TTC549 (cell line): ENCODE results near the gene WBP1L.
"Not testable (repeated sequence)": the region's sequence is repeated elsewhere in the genome, so short reads cannot be mapped to it uniquely, and the experiment has no call there.

ENCODE experiments used
- FAIRE-seq: peaks from 2 replicates; lab custom pipeline; 2012; peaks lifted over from hg19 to GRCh38; lab: Jason Lieb, UNC

Gene WBP1L

GRCh38 chr10:102843139-102843538 is 99.4 kb downstream of the WBP1L start:
- FAIRE-seq = not testable (repeated sequence)

- not testable (repeated sequence) for FAIRE-seq
Measured at GRCh38 chr10:102844190-102844776, 100.5 kb downstream of the WBP1L start.

DNA sequence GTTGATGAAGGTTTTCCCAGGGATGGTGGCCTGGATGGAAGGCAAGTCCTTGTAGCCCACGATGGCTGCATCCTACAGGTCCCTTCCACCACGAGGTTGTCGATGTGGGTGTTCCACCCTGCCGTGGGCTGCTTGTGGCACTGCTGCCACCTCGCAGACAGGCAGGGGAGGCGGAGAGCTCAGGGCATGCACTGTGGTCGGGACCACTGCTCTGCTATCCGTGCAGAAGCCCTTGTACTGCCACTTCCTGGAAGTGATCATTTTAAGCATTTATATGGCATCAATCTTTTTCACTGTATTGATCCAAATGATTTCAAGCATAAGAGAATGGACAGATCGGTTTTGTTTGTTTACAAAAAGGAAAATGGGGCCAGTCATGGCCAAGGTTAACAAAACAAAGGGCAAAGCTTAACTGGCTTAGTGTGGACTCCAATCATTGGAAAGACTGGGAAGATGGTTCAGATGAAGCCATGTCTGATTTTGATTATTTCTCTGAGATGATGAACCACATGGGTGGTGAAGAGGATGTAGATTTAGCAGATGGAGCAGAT is 101.7 kb downstream of the WBP1L start:
- no peak for FAIRE-seq

DNA sequence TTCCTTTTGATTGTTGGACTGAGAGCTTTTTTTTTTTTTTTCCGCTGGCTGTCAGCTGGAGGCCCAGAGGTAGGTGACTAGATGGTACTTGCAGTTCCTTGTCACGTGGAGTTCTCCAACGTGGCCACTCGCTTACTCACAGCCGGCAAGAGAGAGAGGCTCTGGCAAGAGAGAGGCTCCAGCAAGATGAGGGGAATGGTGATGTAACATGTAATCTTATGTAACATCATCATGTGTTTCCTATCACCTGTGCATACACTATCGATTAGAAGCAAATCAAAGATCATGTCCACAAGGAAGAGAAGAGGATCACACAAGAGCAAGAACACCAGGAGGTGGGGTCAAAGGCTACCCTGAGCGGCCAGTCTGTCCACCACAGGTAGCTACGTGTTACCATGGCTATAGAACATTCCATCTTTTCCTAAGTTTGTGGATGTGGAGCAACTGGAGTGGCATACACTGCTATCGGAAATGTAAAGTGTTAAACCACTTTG is 106.3 kb downstream of the WBP1L start:
- no peak for FAIRE-seq

DNA sequence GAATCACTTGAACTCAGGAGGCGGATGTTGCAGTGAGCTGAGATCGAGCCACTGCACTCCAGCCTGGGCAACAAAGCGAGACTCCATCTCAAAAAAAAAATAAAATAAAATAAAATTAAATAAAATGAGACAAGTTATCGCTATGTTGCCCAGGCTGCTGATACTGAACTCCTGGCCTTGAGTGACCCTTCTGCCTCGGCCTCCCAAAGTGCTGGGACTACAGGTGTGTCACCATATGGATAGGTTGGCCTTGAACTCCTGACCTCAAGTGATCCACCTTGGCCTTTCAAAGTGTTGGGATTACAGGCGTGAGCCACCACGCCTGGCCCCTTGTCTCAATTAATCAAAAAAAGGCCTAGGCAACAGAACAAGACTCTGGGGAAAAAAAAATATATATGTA is 109.5 kb downstream of the WBP1L start:
- FAIRE-seq = not testable (repeated sequence)

- not testable (repeated sequence) for FAIRE-seq
Measured at GRCh38 chr10:102855731-102856436, 112.1 kb downstream of the WBP1L start.

DNA sequence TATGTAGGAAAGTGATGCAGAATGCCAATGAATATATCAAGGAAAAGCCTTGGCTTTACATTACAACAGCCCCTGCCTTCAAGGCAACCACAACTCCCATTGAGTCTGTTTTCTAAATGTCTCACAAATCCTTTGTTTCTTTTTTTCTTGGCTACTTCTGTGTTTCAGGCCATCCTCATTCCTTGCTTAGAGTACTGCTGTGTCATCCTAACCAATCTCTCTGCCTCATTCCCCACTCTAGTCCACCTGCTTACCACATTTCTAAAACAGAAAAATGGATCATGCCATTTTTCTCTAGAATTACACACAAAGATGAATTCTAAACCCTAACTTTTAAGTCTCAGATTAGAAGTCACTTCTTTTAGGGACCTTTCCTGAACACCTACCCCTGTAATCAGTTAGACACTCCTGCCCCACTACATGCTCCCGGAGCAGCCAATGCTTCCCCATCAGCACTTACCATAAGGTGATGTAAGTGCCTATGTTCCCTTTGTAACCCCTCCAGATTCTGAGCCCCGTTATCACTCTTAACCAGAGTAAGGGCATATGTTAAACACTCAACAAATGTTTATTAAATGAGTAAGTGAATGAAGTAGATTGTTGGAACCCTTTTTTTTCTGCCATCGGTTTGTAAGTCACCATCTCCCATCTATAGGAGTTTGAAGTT is 113.1 kb downstream of the WBP1L start:
- no peak for FAIRE-seq

DNA sequence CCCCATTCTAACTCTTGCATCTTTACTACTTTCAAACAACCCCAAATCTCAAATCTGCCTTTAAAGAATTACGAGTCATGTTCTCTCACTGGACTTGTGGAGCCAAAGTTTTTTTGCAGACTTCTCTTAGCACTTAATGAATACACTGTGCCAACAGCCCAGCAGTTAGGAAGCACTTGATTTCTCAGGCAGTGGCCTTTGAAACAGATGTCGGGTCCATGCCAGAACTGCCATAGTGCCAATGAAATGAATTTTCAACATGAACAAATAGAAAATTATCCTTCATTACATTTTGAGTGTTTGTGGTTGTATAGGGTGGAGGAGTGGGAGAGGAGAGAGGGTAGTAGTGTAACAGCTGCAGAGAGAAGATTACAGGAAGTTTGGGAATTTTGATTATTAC is 116.2 kb downstream of the WBP1L start:
- no peak for FAIRE-seq

DNA sequence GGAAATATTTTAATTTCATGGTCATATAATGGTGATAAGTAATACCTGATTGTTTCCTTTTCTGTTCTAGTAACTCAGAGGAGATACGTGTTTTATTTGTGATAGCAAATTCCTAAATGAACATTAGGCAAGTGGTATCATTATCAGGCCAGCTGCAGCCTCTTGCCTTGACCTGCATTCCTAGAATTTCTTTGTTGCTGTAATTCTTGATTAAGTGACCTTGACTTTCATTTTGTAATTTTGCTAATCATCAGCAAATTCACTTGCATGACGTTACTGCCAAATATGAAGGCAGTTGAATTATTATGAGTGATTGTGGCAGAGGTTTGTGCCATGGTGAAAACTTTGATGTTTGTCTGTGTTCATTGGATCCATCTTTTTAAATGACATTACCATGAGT is 119.9 kb downstream of the WBP1L start:
- no peak for FAIRE-seq

DNA sequence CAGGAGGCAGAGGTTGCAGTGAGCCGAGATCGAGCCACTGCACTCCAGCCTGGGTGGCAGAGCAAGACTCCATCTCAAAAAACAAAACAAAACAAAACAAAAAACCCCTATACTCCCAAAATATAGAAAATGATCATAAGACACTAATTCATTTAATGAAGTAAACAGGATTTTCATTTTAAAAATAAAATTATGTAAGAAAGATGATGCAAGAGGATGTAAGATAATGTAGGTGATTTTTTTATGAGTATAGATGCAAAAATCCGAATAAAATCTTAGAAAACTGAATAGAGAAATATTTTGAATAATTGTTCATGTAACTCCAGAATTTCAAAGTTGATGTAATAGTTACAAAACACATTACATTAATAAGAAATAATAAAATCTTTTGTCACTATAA is 121.9 kb downstream of the WBP1L start:
- peak; percentile 23 for FAIRE-seq
